Measurements from ENCODE around the gene ACACB. TPM values are rescaled to one million over a fixed set of nuclear protein-coding genes. Genes with fewer than 3 reads are reported as not detected.

ACACB gene
- total RNA-seq, 1 donor from 2014 or later, result 5.9 TPM

DNA sequence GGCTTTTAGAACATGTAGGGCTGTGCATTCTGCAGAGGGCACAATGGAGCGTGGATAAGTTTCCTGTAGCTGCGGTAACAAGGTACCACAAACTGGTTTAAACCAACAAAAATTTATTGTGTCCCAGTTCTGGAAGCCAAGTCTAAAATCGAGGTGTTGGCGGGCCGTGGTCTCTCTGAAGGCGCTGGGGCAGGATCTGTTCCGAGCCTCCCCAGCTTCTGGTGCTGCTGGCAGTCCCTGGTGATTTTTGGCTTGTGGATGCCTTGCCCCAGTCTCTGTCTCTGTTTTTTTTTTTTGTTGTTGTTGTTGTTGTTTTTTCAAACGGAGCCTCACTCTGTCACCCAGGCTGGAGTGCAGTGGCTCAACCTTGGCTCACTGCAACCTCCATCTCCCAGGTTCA lies 77.5 kb downstream of the ACACB start:
- DNase-seq (ENCODE audit: low spot score), result no peak
- H3K9me3 Mint-ChIP-seq (ENCODE audit: low read depth), result peaks cover 5% of the 10 kb centered on the region
- no peaks in the 10 kb centered on the region for H3K27me3 Mint-ChIP-seq (ENCODE audit: low read depth)
- no peak overlapping the region for H3K4me3 Mint-ChIP-seq (ENCODE audit: unreplicated experiment)
- peaks cover 7% of the 10 kb centered on the region for H3K4me1 Mint-ChIP-seq (ENCODE audit: low read depth)
- H3K36me3 Mint-ChIP-seq (ENCODE audit: low read depth), result peaks cover 1% of the 10 kb centered on the region
- TF ChIP-seq, protein P1, sequence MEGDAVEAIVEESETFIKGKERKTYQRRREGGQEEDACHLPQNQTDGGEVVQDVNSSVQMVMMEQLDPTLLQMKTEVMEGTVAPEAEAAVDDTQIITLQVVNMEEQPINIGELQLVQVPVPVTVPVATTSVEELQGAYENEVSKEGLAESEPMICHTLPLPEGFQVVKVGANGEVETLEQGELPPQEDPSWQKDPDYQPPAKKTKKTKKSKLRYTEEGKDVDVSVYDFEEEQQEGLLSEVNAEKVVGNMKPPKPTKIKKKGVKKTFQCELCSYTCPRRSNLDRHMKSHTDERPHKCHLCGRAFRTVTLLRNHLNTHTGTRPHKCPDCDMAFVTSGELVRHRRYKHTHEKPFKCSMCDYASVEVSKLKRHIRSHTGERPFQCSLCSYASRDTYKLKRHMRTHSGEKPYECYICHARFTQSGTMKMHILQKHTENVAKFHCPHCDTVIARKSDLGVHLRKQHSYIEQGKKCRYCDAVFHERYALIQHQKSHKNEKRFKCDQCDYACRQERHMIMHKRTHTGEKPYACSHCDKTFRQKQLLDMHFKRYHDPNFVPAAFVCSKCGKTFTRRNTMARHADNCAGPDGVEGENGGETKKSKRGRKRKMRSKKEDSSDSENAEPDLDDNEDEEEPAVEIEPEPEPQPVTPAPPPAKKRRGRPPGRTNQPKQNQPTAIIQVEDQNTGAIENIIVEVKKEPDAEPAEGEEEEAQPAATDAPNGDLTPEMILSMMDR (IDR thresholded peaks at IDR 0.05), result no peak
- no peak overlapping the region for H3K27ac Mint-ChIP-seq (ENCODE audit: unreplicated experiment)

DNA sequence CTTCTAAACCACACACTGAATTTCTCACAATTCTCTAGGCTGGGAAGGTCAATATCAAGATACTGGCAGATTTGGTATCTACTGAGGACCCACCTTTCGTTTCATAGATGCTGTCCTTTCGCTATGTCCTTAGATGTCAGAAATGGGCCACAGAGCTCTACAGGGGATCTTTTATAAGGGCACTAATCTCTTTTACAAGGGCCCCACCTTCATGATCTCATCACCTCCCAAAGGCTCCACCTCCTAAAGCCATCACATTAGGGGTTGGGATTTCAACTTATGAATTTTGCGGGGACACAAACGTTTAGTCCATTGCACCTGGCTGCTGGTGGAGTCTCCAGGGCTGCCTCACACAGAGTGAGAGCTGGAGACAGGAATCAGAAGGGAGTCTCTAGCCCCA lies 79.9 kb downstream of the ACACB start:
- Mint-ChIP-seq H3K4me3 (ENCODE audit: unreplicated experiment) (no peak overlapping the region), H3K4me1 (ENCODE audit: low read depth) (peaks cover 7% of the 10 kb centered on the region), H3K36me3 (ENCODE audit: low read depth) (peaks cover 1% of the 10 kb centered on the region), H3K27ac (ENCODE audit: unreplicated experiment) (no peak overlapping the region), H3K9me3 (ENCODE audit: low read depth) (peaks cover 5% of the 10 kb centered on the region), H3K27me3 (ENCODE audit: low read depth) (no peaks in the 10 kb centered on the region)
- DNase-seq (ENCODE audit: low spot score), result no peak
- TF ChIP-seq, protein P1 (IDR thresholded peaks at IDR 0.05), result no peak

DNA sequence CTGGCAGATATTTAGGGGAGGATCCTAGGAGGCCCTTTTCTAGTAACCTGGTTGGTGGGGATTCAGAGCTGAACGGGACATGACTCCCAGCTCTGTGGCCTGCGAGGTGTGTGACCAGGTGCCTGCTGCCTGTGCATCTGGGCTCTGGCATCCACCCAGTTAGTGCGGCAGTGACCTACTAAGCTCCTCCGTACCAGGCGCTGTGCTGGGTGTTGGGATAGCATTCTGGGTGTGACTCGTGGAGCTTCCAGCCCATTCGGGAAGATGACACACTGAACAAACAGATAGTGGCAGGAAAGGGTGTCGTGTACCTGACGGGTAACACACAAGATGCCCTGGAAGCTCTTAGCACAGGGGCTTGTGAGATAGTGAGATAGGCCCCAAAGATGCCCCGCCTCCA lies 80.9 kb downstream of the ACACB start:
- Mint-ChIP-seq H3K36me3 (ENCODE audit: low read depth) (peaks cover 4% of the 10 kb centered on the region), H3K27me3 (ENCODE audit: low read depth) (no peaks in the 10 kb centered on the region), H3K27ac (ENCODE audit: unreplicated experiment) (no peak overlapping the region), H3K4me1 (ENCODE audit: low read depth) (peaks cover 4% of the 10 kb centered on the region), H3K9me3 (ENCODE audit: low read depth) (peaks cover 5% of the 10 kb centered on the region), H3K4me3 (ENCODE audit: unreplicated experiment) (no peak overlapping the region)
- no peak for DNase-seq (ENCODE audit: low spot score)
- TF ChIP-seq, protein P1 (IDR thresholded peaks at IDR 0.05), result no peak

DNA sequence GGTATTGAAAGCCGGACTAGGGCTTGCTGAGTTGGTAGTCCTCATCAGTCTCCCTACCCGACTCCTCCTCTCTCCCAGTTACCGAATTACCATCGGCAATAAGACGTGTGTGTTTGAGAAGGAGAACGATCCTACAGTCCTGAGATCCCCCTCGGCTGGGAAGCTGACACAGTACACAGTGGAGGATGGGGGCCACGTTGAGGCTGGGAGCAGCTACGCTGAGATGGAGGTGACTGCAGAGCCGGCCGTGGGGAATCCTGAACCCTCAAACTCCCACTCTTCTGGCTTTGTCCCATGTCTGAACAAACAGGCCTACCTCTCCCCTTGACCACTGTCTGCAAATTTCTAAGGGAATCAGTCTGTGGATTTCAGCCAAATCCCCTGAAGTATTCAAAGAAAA lies 82.9 kb downstream of the ACACB start:
- Mint-ChIP-seq H3K27ac (ENCODE audit: unreplicated experiment) (no peak overlapping the region), H3K9me3 (ENCODE audit: low read depth) (peaks cover 8% of the 10 kb centered on the region)

DNA sequence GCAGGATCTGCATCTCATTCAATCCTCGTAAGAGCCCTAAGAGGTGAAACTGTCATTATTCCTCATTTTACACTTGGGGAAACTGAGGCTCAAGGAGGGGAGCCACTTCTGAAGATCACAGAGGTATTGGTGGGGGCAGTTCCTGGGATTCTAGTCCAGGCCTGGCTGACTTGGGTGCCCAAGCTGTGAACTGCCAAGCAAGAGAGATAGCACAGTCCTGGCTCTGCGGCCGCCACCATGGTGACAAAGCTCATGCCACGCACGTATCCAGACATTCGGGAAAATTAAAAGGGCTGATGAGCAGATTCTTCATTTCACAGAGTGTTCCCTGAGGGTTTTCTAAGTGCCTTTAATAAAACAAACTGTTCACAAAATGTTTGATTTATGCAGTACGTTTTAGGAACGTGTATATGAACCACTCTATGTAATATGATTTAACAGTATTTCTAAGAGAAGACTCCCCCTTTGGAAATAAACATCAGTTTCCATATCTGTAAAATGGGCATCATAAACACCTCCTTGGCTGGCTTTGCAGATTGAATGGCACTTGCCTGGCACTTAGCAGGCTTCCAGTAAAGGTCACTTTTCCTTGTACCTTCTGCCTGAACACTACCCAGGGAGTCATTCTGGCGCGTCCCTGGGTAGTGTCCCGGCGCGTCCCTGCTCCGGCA lies 84.6 kb downstream of the ACACB start:
- peaks cover 6% of the 10 kb centered on the region for H3K36me3 Mint-ChIP-seq (ENCODE audit: low read depth)
- H3K9me3 Mint-ChIP-seq (ENCODE audit: low read depth), result peaks cover 7% of the 10 kb centered on the region
- no peak overlapping the region for H3K4me3 Mint-ChIP-seq (ENCODE audit: unreplicated experiment)
- H3K27me3 Mint-ChIP-seq (ENCODE audit: low read depth), result no peaks in the 10 kb centered on the region
- no peak for DNase-seq (ENCODE audit: low spot score)
- H3K4me1 Mint-ChIP-seq (ENCODE audit: low read depth), result no peaks in the 10 kb centered on the region
- TF ChIP-seq, protein P1 (IDR thresholded peaks at IDR 0.05), result no peak
- no peak overlapping the region for H3K27ac Mint-ChIP-seq (ENCODE audit: unreplicated experiment)

More for the DNA sequence above, 82.9 kb downstream of the ACACB start:
- no peak overlapping the region for H3K4me3 Mint-ChIP-seq (ENCODE audit: unreplicated experiment)
- H3K4me1 Mint-ChIP-seq (ENCODE audit: low read depth), result no peaks in the 10 kb centered on the region
- peaks cover 7% of the 10 kb centered on the region for H3K36me3 Mint-ChIP-seq (ENCODE audit: low read depth)
- DNase-seq (ENCODE audit: low spot score), result no peak
- H3K27me3 Mint-ChIP-seq (ENCODE audit: low read depth), result no peaks in the 10 kb centered on the region
- TF ChIP-seq, protein P1 (IDR thresholded peaks at IDR 0.05), result no peak
